ENCODE measurements around the gene CLSTN3. TPM values are rescaled to one million over a fixed set of nuclear protein-coding genes. Genes with fewer than 3 reads are reported as not detected.

The CLSTN3 gene
- total and polyA plus RNA-seq, 2 of the 13 experiments (the other 11 are each of a cell fraction or from before 2014, with no cell fraction given): 26.2 to 94.1 TPM

- TF ChIP-seq FIP1L1 (IDR thresholded peaks at IDR 0.05; ENCODE audit: borderline replicate concordance, insufficient read depth, low read depth, low read length): 0 out of 2 replicates have a peak, but pooled peaks have one; percentile 76
- TF ChIP-seq IRF1 (CRISPR knock-in tag; IDR thresholded peaks at IDR 0.05; ENCODE audit: low read depth): peak; percentile 42; the same call in 1 of the 2 replicates
- 0 out of 2 replicates have a peak, but pooled peaks have one; percentile 29 for TF ChIP-seq ZNF570 (CRISPR knock-in tag; IDR thresholded peaks at IDR 0.05; ENCODE audit: borderline replicate concordance)
- no peak for TF ChIP-seq CHD4 (IDR thresholded peaks at IDR 0.05; ENCODE audit: borderline replicate concordance, low read length)
- TF ChIP-seq SOX13 (IDR thresholded peaks at IDR 0.05): no peak
- peak in 1 of 2 experiments; percentile 4; a peak in 1 of 4 replicates for TF ChIP-seq SOX13 (CRISPR knock-in tag; conservative IDR thresholded peaks at IDR 0.05 in 1 of 2, IDR thresholded peaks at IDR 0.05 in 1 of 2)
- peak; percentile 70 for TF ChIP-seq ZNF646 (CRISPR knock-in tag; IDR thresholded peaks at IDR 0.05)
- TF ChIP-seq PTBP1 (IDR thresholded peaks at IDR 0.05; ENCODE audit: low read depth, low read length, poor library complexity, severe bottlenecking): peak; percentile 14
- TF ChIP-seq ZNF75D (CRISPR knock-in tag; IDR thresholded peaks at IDR 0.05; ENCODE audit: borderline replicate concordance): no peak
- TF ChIP-seq GATAD2A (CRISPR knock-in tag; IDR thresholded peaks at IDR 0.05): peak; percentile 70
- peak; percentile 63 for TF ChIP-seq ZEB1 (IDR thresholded peaks at IDR 0.05; ENCODE audit: insufficient replicate concordance, low read depth)
- no peak for TF ChIP-seq ZFP37 (CRISPR knock-in tag; IDR thresholded peaks at IDR 0.05; ENCODE audit: borderline replicate concordance)
- no peak for TF ChIP-seq ZNF326 (CRISPR knock-in tag; IDR thresholded peaks at IDR 0.05; ENCODE audit: borderline replicate concordance)
- TF ChIP-seq PRMT3 (CRISPR knock-in tag; IDR thresholded peaks at IDR 0.05; ENCODE audit: borderline replicate concordance, low read depth): no peak
- TF ChIP-seq ZFP36L2 (CRISPR knock-in tag; IDR thresholded peaks at IDR 0.05): no peak
Observed at GRCh38 chr12:7108003-7108795, 22.0 kb upstream of the CLSTN3 start (continued).

All from HepG2 (cell line).